PC-3 (cell line): Measurements from ENCODE around the gene HTR2A. TPM values are rescaled to one million over a fixed set of nuclear protein-coding genes. Genes with fewer than 3 reads are reported as not detected.
A peak's percentile ranks its signal among the peaks of the same experiment; 100 is the strongest.

Experiments used
- ATAC-seq: fragments of 200-7000 bp; cut with Tn5 transposase; 2 replicates; pipeline ENCODE4 v1.9.1; 2020; ENCODE audit warnings: mild to moderate bottlenecking, moderate library complexity
- BruUV-seq: library from RNA; stranded (reverse); fragments of 400-500 nt; replicated peaks from 2 replicates; lab custom pipeline; 2021; lab: Mats Ljungman, UMichigan
- CTCF ChIA-PET: fragments of 300-600 bp; sonication (Branson Sonifier 250); formaldehyde crosslinking; loops from one replicate; lab custom pipeline; 2022; ENCODE audit warnings: antibody characterized with exemption; lab: Charles Lee
- POLR2A ChIA-PET: fragments of 300-600 bp; sonication (Branson Sonifier 250); formaldehyde crosslinking; loops from one replicate; lab custom pipeline; 2022; ENCODE audit warnings: antibody characterized with exemption; ENCODE audit not compliant: unreplicated experiment; lab: Charles Lee
- DNase-seq: peaks from one replicate; pipeline ENCODE4 v3.0.0-alpha.2; 2015
- H2AFZ ChIP-seq: fragments of 300-600 bp; sonication (generic); 2 replicates; pipeline ENCODE4 v1.6.0; 2016; ENCODE audit warnings: antibody characterized with exemption, low read length
- H3F3A ChIP-seq: fragments of 300-600 bp; sonication (generic); one replicate; pipeline ENCODE4 v1.6.0; 2017; ENCODE audit warnings: antibody characterized with exemption, low read length, control low read depth, mild to moderate bottlenecking; ENCODE audit not compliant: unreplicated experiment
- H3K27ac ChIP-seq: fragments of 300-600 bp; sonication (generic); 2 replicates; pipeline ENCODE4 v1.5.1; 2016; ENCODE audit warnings: mild to moderate bottlenecking, low read length
- H3K27me3 ChIP-seq: fragments of 300-600 bp; sonication (generic); 2 replicates; pipeline ENCODE4 v1.6.1; 2016; ENCODE audit warnings: low read length, mixed read lengths
- H3K36me3 ChIP-seq: fragments of 300-600 bp; sonication (generic); 2 replicates; pipeline ENCODE4 v1.6.1; 2016; ENCODE audit warnings: low read depth, mixed run types, low read length, mixed read lengths
- H3K4me1 ChIP-seq: fragments of 300-600 bp; sonication (generic); 2 replicates; pipeline ENCODE4 v1.5.1; 2016; ENCODE audit warnings: low read length; ENCODE audit not compliant: insufficient read depth
- H3K4me2 ChIP-seq: fragments of 300-600 bp; sonication (generic); 2 replicates; pipeline ENCODE4 v1.6.0; 2016; ENCODE audit warnings: low read length
- H3K4me3 ChIP-seq: fragments of 300-600 bp; sonication (generic); 2 replicates; pipeline ENCODE4 v1.5.1; 2016; ENCODE audit warnings: mild to moderate bottlenecking, low read length, mixed read lengths
- H3K79me2 ChIP-seq: fragments of 300-600 bp; sonication (generic); 2 replicates; pipeline ENCODE4 v1.6.1; 2017; ENCODE audit warnings: low read length, mixed read lengths
- H3K9ac ChIP-seq: fragments of 300-600 bp; sonication (generic); 2 replicates; pipeline ENCODE4 v1.6.0; 2016; ENCODE audit warnings: mild to moderate bottlenecking, low read length
- H3K9me2 ChIP-seq: fragments of 300-600 bp; sonication (generic); replicated peaks from 2 replicates; pipeline ENCODE4 v1.6.1; 2016; ENCODE audit warnings: mixed run types, low read length, mixed read lengths
- H3K9me3 ChIP-seq: fragments of 300-600 bp; sonication (generic); 2 replicates; pipeline ENCODE4 v1.6.1; 2016; ENCODE audit warnings: low read length, mixed read lengths
- H4K20me1 ChIP-seq: fragments of 300-600 bp; sonication (generic); 2 replicates; pipeline ENCODE4 v1.6.1; 2016; ENCODE audit warnings: low read length, mixed read lengths
- CTCF ChIP-seq: fragments of 300-600 bp; sonication (generic); conservative IDR thresholded peaks from 2 replicates; pipeline ENCODE4 v1.5.1; 2017; ENCODE audit warnings: antibody characterized with exemption, low read depth, mild to moderate bottlenecking, low read length
- EZH2 ChIP-seq: fragments of 300-600 bp; sonication (generic); IDR thresholded peaks from one replicate; pipeline ENCODE4 v1.6.1; 2017; ENCODE audit warnings: antibody characterized with exemption, mild to moderate bottlenecking, low read length; ENCODE audit not compliant: unreplicated experiment
- EZH2phosphoT487 ChIP-seq: fragments of 300-600 bp; sonication (generic); IDR thresholded peaks from 2 replicates; pipeline ENCODE4 v1.6.1; 2018; ENCODE audit warnings: mild to moderate bottlenecking, antibody characterized with exemption, low read length, borderline replicate concordance
- intact Hi-C: fragments of 100-400 bp; cut with micrococcal nuclease; formaldehyde crosslinking; loops from 2 replicates; pipeline ENCODE4 v1.9.0; 2023
- total RNA-seq: library from RNA; depleted of rRNA; stranded (reverse); fragments of >200 nt; gene quantifications from 2 replicates; pipeline ENCODE4 v1.2.3, GENCODE V29; 2014

The HTR2A gene
- total RNA-seq, 1 experiment from 2014 or later = 0.04 TPM

GRCh38 chr13:46868091-46868490, 28.8 kb downstream of the HTR2A start:
- H3K9me2 ChIP-seq = no peaks in the 10 kb centered on the region
- H3K27ac ChIP-seq = no peak overlapping the region
- H3K4me2 ChIP-seq = no peak overlapping the region
- H3K4me1 ChIP-seq = 0 out of 2 replicates have a peak, but pooled peaks cover 12% of the 10 kb centered on the region
- no peaks in the 10 kb centered on the region for H3K79me2 ChIP-seq
- DNase-seq = no peak
- H3F3A ChIP-seq = no peaks in the 10 kb centered on the region
- ChIA-PET POLR2A (no interaction called here), CTCF (no interaction called here)
- no peak for ATAC-seq
- TF ChIP-seq CTCF (no peak), EZH2 (no peak), EZH2phosphoT487 (no peak)
- BruUV-seq = no TSS peak
- no peak overlapping the region for H3K4me3 ChIP-seq
- intact Hi-C loops = no loop called here
- no peak overlapping the region for H3K9ac ChIP-seq
- H3K27me3 ChIP-seq = peaks cover 7% of the 10 kb centered on the region; the same call in 1 of the 2 replicates
- no peaks in the 10 kb centered on the region for H3K9me3 ChIP-seq
- no peaks in the 10 kb centered on the region for H4K20me1 ChIP-seq
- H3K36me3 ChIP-seq = no peaks in the 10 kb centered on the region
- no peak overlapping the region for H2AFZ ChIP-seq

- H3K4me2 ChIP-seq = no peak overlapping the region
- peak; percentile 51; the same call in 1 of the 2 replicates for ATAC-seq
- H3K9me3 ChIP-seq = no peaks in the 10 kb centered on the region
- H3K27me3 ChIP-seq = peaks cover 3% of the 10 kb centered on the region; the same call in 1 of the 2 replicates
- 0 out of 2 replicates have a peak overlapping the region, but pooled peaks have one; percentile 19 for H2AFZ ChIP-seq
- H3K9me2 ChIP-seq = no peaks in the 10 kb centered on the region
- 0 out of 2 replicates have a peak, but pooled peaks cover 12% of the 10 kb centered on the region for H3K4me1 ChIP-seq
- intact Hi-C loops = no loop called here
- TF ChIP-seq EZH2 = no peak
- TF ChIP-seq EZH2phosphoT487 = no peak
- TF ChIP-seq CTCF = no peak
- POLR2A ChIA-PET = no interaction called here
- no peaks in the 10 kb centered on the region for H3F3A ChIP-seq
- no peaks in the 10 kb centered on the region for H3K36me3 ChIP-seq
- DNase-seq = peak; percentile 48
- CTCF ChIA-PET = no interaction called here
- no TSS peak for BruUV-seq
- no peaks in the 10 kb centered on the region for H4K20me1 ChIP-seq
- H3K27ac ChIP-seq = no peak overlapping the region
- no peak overlapping the region for H3K4me3 ChIP-seq
- no peak overlapping the region for H3K9ac ChIP-seq
- no peaks in the 10 kb centered on the region for H3K79me2 ChIP-seq
Observed at GRCh38 chr13:46866150-46866549, 30.7 kb downstream of the HTR2A start.

- CTCF ChIA-PET = interaction anchor here (0.7 kb wide), 1 partner anchor 244 kb away, joined by 6 read pairs; no protein-coding TSS in a partner anchor
- Histone ChIP-seq H3K9ac (no peak overlapping the region), H2AFZ (no peak overlapping the region), H3K9me3 (no peaks in the 10 kb centered on the region), H3K79me2 (no peaks in the 10 kb centered on the region), H3K27me3 (no peaks in the 10 kb centered on the region), H3K4me3 (no peak overlapping the region), H3F3A (no peaks in the 10 kb centered on the region), H3K27ac (no peak overlapping the region), H3K36me3 (no peaks in the 10 kb centered on the region), H4K20me1 (no peaks in the 10 kb centered on the region), H3K4me2 (no peak overlapping the region), H3K4me1 (0 out of 2 replicates have a peak, but pooled peaks cover 12% of the 10 kb centered on the region), H3K9me2 (no peaks in the 10 kb centered on the region)
- intact Hi-C loops = no loop called here
- no peak for TF ChIP-seq EZH2phosphoT487
- no peak for TF ChIP-seq CTCF
- TF ChIP-seq EZH2 = no peak
- peak; percentile 4 for DNase-seq
- ATAC-seq = peak; percentile 27; the same call in 1 of the 2 replicates
- BruUV-seq = no TSS peak
- POLR2A ChIA-PET = no interaction called here
Observed at GRCh38 chr13:46864941-46865340, 31.9 kb downstream of the HTR2A start.
